HG02623 (cell line): ENCODE results near the gene ANO1.

Experiments
- ATAC-seq: cut with Tn5 transposase; IDR thresholded peaks from one replicate; pipeline ENCODE4 v1.9.1; 2021; ENCODE audit warnings: moderate library complexity; ENCODE audit not compliant: unreplicated experiment

Gene ANO1

DNA sequence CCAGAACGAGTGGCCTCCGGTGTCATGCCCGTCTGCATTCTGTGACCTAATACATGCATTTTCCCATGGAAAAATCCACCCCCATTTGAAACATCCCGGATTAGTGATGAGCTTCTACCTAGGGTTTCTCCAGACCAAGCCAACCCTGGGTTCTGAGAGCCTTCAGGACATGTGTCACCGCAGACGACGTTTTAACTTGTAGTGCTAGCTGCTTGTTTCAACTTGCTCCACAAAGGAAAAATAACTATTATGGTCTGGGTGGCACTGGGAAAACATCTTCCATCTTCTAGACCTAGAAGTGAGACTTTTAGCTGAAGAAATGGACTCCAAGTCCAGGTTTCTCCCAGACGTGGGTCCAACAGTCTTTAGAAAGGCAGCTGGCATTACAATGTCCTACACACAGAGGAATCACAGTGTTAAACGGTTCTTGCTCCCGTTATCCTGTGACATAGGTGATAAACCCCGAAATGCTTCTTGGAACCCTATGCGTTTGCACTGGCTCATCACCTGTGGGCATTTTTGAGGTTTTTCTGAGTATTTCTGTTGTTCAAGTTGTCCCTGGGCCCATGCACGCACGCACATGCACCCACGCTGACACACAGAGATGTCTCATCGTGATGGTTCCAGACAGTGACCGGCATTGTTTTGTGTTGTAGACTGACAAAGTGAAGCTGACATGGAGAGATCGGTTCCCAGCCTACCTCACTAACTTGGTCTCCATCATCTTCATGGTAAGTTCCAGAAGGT is 78.3 kb downstream of the ANO1 start:
- no peak for ATAC-seq

DNA sequence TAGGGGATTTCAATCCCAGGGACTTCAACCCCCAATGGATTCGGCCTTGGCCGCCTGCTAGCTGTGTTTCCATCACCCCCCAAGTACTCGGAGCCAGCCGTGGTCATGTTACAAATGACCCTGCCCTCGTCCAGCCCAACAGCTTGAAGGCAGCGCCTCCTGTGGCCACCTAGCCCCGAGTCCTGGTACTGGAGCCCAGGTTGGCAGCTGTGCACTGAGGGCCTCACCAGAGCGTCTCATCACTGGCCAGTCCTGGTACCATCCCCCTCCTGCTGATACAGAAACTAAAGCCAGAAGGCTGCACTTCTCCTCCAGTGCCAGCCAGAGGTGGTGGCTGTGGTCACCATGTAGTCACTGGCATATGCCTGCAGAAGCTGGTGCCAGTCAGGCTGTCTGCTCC is 80.1 kb downstream of the ANO1 start:
- ATAC-seq: no peak

- ATAC-seq: no peak
These were observed 80.8 kb downstream of the ANO1 start for GRCh38 chr11:70158757-70159389.

GRCh38 chr11:70159627-70160570 is 81.8 kb downstream of the ANO1 start:
- no peak for ATAC-seq

DNA sequence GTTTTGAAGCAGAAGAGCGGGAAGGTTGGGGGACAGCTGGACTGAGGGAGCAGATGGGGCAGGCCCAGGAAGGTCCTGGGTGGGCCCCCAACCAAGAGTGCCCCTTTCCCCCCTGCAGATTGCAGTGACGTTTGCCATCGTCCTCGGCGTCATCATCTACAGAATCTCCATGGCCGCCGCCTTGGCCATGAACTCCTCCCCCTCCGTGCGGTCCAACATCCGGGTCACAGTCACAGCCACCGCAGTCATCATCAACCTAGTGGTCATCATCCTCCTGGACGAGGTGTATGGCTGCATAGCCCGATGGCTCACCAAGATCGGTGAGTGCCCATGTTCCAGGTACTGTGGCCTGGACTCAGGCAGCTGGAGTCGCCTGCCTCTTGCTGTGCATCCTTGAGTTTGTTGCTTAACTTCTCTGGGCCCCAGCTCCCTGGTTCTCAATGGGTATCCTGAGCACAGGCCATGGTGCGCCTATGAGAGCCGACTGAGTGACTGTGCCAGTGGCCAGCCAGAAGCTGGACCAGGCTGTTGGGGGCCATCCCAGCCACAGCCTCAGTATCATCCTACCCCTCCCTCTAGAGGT is 83.0 kb downstream of the ANO1 start:
- no peak for ATAC-seq

DNA sequence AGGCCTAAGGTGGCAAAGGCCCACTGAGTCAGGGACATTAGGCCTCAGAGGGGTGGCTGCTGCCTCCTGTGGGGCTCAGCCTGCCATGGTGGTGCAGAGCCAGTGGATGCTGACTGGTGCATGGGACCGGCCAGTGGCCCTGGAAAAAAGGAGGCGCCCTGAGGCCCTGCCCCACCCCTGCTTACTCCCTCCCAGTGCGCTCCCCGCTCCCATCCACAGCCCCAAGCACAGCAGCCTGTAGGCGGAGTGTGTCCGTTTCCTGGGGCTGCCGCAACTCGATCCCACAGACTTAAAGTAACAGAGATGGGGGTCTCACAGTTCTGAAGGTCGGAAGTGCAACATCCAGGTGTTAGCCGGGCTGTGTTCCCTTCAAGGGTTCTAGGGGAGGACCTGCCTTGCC is 86.6 kb downstream of the ANO1 start:
- no peak for ATAC-seq

DNA sequence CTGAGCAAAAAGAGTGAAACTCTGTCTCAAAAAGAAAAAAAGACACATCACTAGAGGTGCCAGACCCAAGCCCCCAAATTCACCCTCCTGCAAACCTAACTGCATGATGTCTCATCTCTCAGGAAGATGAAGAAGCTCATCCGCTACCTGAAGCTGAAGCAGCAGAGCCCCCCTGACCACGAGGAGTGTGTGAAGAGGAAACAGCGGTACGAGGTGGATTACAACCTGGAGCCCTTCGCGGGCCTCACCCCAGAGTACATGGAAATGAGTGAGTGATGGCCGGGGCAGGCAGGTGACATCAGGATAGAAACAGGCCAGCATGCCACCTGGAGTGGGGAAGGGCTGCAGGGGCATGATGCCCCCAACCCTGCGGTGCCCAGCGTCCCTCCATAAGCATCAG is 89.0 kb downstream of the ANO1 start:
- no peak for ATAC-seq

- no peak for ATAC-seq
These were observed 89.7 kb downstream of the ANO1 start for GRCh38 chr11:70167723-70168404.

- no peak for ATAC-seq
These were observed 90.3 kb downstream of the ANO1 start for GRCh38 chr11:70168405-70168754.

DNA sequence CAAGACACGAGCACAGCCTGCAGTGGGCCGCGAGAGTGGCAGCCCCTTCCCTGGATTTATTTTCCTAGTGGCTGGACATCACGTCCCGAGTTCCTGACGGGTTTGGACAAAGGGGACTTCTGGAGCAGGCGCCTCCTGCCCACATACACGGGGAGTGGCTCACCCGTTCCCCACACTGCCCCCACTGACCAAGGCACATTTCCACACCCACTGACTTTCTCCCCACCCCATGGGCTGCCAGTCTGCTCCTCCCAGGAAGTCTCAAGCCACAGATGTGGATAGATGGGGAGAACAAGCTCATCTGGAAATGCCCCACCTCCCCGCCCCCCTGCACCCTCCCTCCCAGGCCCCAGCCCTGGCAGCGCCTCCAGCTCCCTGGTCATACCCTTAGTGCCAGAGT is 91.0 kb downstream of the ANO1 start:
- ATAC-seq: no peak

- ATAC-seq: no peak
These were observed 91.5 kb downstream of the ANO1 start for GRCh38 chr11:70169632-70170031.

DNA sequence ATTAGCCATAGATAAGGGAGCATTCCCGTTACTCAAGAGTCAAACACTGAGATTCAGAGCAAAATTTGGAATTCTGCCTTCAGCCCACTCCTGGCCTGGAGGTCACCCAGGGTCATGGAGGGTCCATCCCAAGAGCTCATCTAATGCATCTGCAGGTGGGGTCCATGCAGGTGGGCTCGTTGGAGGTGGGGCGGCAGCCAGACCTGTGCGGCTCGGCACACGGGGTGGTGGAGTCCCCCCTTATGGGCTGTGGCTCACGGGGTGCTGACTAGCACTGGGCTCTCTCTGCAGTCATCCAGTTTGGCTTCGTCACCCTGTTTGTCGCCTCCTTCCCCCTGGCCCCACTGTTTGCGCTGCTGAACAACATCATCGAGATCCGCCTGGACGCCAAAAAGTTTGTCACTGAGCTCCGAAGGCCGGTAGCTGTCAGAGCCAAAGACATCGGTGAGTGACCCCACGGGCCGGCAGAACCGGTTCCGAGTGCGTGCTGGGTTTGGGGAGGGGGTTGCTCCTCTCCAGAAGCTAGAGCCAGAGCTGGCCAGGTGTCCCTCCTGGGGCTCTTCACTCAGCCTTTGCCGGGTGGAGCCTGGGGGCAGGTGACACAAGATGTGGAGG is 92.6 kb downstream of the ANO1 start:
- no peak for ATAC-seq

- ATAC-seq: no peak
These were observed 94.9 kb downstream of the ANO1 start for GRCh38 chr11:70173018-70173417.

DNA sequence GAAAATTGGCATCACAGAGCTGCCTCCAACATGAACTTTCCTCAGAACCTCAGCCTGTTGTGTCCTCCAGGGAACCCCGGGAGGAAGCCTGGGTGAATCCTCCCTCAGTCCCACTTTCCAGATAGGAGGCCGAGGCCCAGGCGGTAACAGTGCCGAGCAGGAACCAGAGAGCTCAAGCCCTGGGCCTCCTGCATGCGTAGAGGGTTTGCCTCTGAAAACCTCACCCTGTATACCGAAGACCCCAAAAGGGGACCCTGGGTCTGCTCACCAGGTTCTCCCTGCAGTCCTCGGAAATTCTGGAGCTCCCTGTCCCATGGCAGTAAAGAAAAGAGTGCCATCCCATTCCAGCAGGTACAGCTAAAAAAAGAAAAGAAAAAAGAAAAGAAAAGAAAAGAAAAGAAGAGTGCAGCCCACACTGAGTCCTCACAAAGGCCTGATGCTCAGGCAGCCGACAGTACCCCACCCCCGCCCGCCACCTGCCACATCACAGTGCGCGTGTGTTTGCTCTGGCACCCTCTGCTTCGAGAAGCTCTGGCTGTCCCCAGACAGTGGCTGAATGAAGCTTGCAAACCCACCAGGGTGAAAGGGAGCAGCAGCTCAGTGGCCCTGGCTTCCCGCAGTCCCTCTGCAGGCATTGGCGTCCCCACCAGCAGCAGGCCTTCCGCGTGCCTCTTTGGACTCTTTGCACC is 96.6 kb downstream of the ANO1 start:
- ATAC-seq: no peak

GRCh38 chr11:70175236-70175698 is 97.2 kb downstream of the ANO1 start:
- ATAC-seq: no peak

- no peak for ATAC-seq
These were observed 99.0 kb downstream of the ANO1 start for GRCh38 chr11:70176940-70177689.

DNA sequence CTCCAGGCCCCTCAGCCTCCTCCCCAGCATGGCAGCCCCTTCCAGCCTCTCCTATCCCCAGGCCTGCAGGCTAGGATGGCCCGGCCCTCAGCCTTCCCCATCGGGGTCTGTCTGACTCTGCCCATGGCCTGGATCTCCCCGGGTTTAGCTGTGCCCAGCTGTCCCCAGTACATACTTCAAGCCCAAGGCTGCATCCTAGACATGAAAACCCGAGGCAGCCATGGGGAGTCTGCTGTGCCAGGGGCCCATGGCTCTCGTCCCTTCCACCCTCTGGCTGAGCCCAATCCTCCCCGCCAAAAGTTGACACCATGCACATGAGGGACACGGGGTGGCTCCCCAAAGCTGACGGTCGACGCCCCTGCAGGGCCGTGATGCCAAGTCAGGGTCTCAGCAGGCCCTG is 102.8 kb downstream of the ANO1 start:
- no peak for ATAC-seq

DNA sequence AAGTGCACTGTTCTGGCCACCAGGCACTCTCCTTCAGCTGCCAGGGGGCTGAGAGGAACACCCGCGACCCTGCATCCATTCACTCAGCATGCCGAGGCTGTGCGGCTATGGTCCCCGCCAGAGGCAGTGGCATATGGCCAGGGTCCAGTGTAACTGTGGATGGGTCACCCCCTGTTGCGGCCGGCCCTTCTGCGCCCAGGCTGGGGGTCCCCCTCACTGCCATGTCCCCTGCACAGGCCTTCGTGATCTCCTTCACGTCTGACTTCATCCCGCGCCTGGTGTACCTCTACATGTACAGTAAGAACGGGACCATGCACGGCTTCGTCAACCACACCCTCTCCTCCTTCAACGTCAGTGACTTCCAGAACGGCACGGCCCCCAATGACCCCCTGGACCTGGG is 104.1 kb downstream of the ANO1 start:
- ATAC-seq: no peak

DNA sequence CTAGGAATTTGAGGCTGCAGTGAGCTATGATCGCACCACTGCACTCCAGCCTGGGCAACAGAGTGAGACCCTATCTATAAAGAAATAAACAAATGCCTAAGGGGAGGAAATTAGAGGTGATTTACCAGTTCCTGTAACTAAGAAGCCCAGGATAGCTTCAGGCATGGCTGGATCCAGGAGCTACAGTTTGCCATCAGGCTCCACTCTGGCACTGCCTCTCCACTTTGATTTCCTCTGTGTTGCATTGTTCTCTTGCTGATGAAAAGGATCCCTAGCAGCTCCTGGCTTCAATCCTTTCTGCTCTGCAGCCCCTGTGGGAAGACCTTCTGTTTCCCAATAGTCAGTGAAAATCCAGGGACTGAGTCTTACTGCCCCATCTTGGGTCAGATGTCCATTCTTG is 104.9 kb downstream of the ANO1 start:
- ATAC-seq: no peak
